Activated naive CD4-positive, alpha-beta T cell treated with anti-CD3 and anti-CD28 coated beads, Interleukin-2, amount 50 U/mL, for 72 hours (primary cell): Measurements from ENCODE around the gene TBC1D2B. TPM values are rescaled to one million over a fixed set of nuclear protein-coding genes. Genes with fewer than 3 reads are reported as not detected.
A peak's percentile ranks its signal among the peaks of the same experiment; 100 is the strongest.
"Not testable (repeated sequence)": the region's sequence is repeated elsewhere in the genome, so short reads cannot be mapped to it uniquely, and the experiment has no call there.

Source experiments
- ATAC-seq, 2 donors: fragments of 150-1000 bp; cut with Tn5 transposase; 2 replicates each; pipeline ENCODE4 v1.10.0; 2021; ENCODE audit warnings: mild to moderate bottlenecking in 2 of 2, moderate library complexity in 2 of 2
- DNase-seq, 2 donors: peaks; one replicate each; pipeline ENCODE4 v3.0.0; 2021 to 2022; ENCODE audit warnings: low spot score in 2 of 2
- H3K27ac Mint-ChIP-seq, 2 donors: one replicate each; pipeline ENCODE4 v1.8.0; 2022; ENCODE audit warnings: mild to moderate bottlenecking in 2 of 2, mixed read lengths in 2 of 2
- H3K36me3 Mint-ChIP-seq, 2 donors: one replicate each; pipeline ENCODE4 v1.8.0; 2022; ENCODE audit warnings: mixed read lengths in 2 of 2
- H3K9me3 Mint-ChIP-seq, 2 donors: one replicate each; pipeline ENCODE4 v1.8.0; 2022; ENCODE audit warnings: mixed read lengths in 2 of 2
- total RNA-seq, 2 donors: library from RNA; stranded (reverse); gene quantifications; one replicate each; pipeline ENCODE4 v1.2.3, GENCODE V29; 2022

The TBC1D2B gene
- total RNA-seq, 2 donors from 2014 or later: 55.9 to 82.2 TPM

- Mint-ChIP-seq H3K9me3 (no peaks in the 10 kb centered on the region), H3K27ac (peak overlapping the region; percentile 60 to 87), H3K36me3 (peaks cover 0 to 19% of the 10 kb centered on the region in 2 donors)
- ATAC-seq: peak in 1 of 2 donors; percentile 18
- DNase-seq: no peak
These were observed 69.3 kb downstream of the TBC1D2B start for GRCh38 chr15:78007964-78008886.

GRCh38 chr15:78007211-78007931 is 70.1 kb downstream of the TBC1D2B start:
- DNase-seq (no peak), ATAC-seq (no peak)
- H3K9me3 Mint-ChIP-seq: no peaks in the 10 kb centered on the region
- H3K27ac Mint-ChIP-seq: peak overlapping the region; percentile 60 to 87
- peaks cover 0 to 16% of the 10 kb centered on the region in 2 donors for H3K36me3 Mint-ChIP-seq

GRCh38 chr15:78006567-78007205 is 70.8 kb downstream of the TBC1D2B start:
- DNase-seq (no peak), ATAC-seq (no peak)
- peaks cover 0 to 12% of the 10 kb centered on the region in 2 donors for H3K36me3 Mint-ChIP-seq
- peak overlapping the region; percentile 4 to 60 for H3K27ac Mint-ChIP-seq
- no peaks in the 10 kb centered on the region for H3K9me3 Mint-ChIP-seq

GRCh38 chr15:78004919-78005634 is 72.4 kb downstream of the TBC1D2B start:
- DNase-seq (no peak), ATAC-seq (no peak)
- Mint-ChIP-seq H3K36me3 (peaks cover 0 to 22% of the 10 kb centered on the region in 2 donors), H3K27ac (peak overlapping the region; percentile 22 to 36), H3K9me3 (no peaks in the 10 kb centered on the region)

- H3K27ac Mint-ChIP-seq: peak overlapping the region in 1 of 2 donors; percentile 32
- H3K9me3 Mint-ChIP-seq: no peaks in the 10 kb centered on the region
- ATAC-seq (no peak), DNase-seq (no peak)
- H3K36me3 Mint-ChIP-seq: peaks cover 0 to 22% of the 10 kb centered on the region in 2 donors
These were observed 73.2 kb downstream of the TBC1D2B start for GRCh38 chr15:78004222-78004727.

GRCh38 chr15:78003539-78004008 is 73.9 kb downstream of the TBC1D2B start:
- no peak for DNase-seq
- ATAC-seq: no peak
- Mint-ChIP-seq H3K9me3 (no peaks in the 10 kb centered on the region), H3K36me3 (peaks cover 0 to 22% of the 10 kb centered on the region in 2 donors), H3K27ac (no peak overlapping the region)

GRCh38 chr15:78002996-78003395 is 74.5 kb downstream of the TBC1D2B start:
- DNase-seq (no peak), ATAC-seq (no peak)
- Mint-ChIP-seq H3K9me3 (no peaks in the 10 kb centered on the region), H3K27ac (peak overlapping the region in 1 of 2 donors; percentile 6), H3K36me3 (peaks cover 0 to 22% of the 10 kb centered on the region in 2 donors)

GRCh38 chr15:78001656-78002055 is 75.9 kb downstream of the TBC1D2B start:
- peak overlapping the region; percentile 24 to 82 for H3K27ac Mint-ChIP-seq
- no peaks in the 10 kb centered on the region for H3K9me3 Mint-ChIP-seq
- peaks cover 0 to 15% of the 10 kb centered on the region in 2 donors for H3K36me3 Mint-ChIP-seq
- DNase-seq (no peak), ATAC-seq (no peak)

GRCh38 chr15:78000927-78001249 is 76.6 kb downstream of the TBC1D2B start:
- DNase-seq (no peak), ATAC-seq (no peak)
- Mint-ChIP-seq H3K27ac (peak overlapping the region; percentile 24 to 82), H3K36me3 (peaks cover 0 to 15% of the 10 kb centered on the region in 2 donors), H3K9me3 (no peaks in the 10 kb centered on the region)

GRCh38 chr15:78000091-78000926 is 77.2 kb downstream of the TBC1D2B start:
- peak; percentile 92 to 95 for ATAC-seq
- Mint-ChIP-seq H3K36me3 (peaks cover 0 to 15% of the 10 kb centered on the region in 2 donors), H3K9me3 (no peaks in the 10 kb centered on the region), H3K27ac (peak overlapping the region; percentile 24 to 82)
- DNase-seq: peak in 1 of 2 donors; percentile 81

GRCh38 chr15:77999486-77999885 is 78.0 kb downstream of the TBC1D2B start:
- H3K27ac Mint-ChIP-seq: no peak overlapping the region
- peaks cover 0 to 15% of the 10 kb centered on the region in 2 donors for H3K36me3 Mint-ChIP-seq
- DNase-seq: no peak
- no peak for ATAC-seq
- no peaks in the 10 kb centered on the region for H3K9me3 Mint-ChIP-seq

- Mint-ChIP-seq H3K36me3 (peaks cover 0 to 15% of the 10 kb centered on the region in 2 donors), H3K27ac (no peak overlapping the region), H3K9me3 (no peaks in the 10 kb centered on the region)
- ATAC-seq: no peak
- no peak for DNase-seq
These were observed 78.9 kb downstream of the TBC1D2B start for GRCh38 chr15:77998592-77998991.

- Mint-ChIP-seq H3K27ac (peak overlapping the region in 1 of 2 donors; percentile 79), H3K36me3 (peaks cover 0 to 12% of the 10 kb centered on the region in 2 donors)
- ATAC-seq, DNase-seq, H3K9me3 Mint-ChIP-seq: not testable (repeated sequence)
These were observed 79.6 kb downstream of the TBC1D2B start for GRCh38 chr15:77997761-77998554.

- not testable (repeated sequence) for DNase-seq, H3K9me3 Mint-ChIP-seq, H3K36me3 Mint-ChIP-seq, ATAC-seq
- H3K27ac Mint-ChIP-seq: peak overlapping the region in 1 of 2 donors; percentile 39
These were observed 80.3 kb downstream of the TBC1D2B start for GRCh38 chr15:77997221-77997620.
